ENCODE data around the gene TECPR1. TPM values are rescaled to one million over a fixed set of nuclear protein-coding genes. Genes with fewer than 3 reads are reported as not detected.
A peak's percentile ranks its signal among the peaks of the same experiment; 100 is the strongest.

Gene TECPR1
- total and polyA plus RNA-seq, 2 donors (not counting 1 experiment from before 2014, with no cell fraction given), result 3.7 to 39.0 TPM

DNA sequence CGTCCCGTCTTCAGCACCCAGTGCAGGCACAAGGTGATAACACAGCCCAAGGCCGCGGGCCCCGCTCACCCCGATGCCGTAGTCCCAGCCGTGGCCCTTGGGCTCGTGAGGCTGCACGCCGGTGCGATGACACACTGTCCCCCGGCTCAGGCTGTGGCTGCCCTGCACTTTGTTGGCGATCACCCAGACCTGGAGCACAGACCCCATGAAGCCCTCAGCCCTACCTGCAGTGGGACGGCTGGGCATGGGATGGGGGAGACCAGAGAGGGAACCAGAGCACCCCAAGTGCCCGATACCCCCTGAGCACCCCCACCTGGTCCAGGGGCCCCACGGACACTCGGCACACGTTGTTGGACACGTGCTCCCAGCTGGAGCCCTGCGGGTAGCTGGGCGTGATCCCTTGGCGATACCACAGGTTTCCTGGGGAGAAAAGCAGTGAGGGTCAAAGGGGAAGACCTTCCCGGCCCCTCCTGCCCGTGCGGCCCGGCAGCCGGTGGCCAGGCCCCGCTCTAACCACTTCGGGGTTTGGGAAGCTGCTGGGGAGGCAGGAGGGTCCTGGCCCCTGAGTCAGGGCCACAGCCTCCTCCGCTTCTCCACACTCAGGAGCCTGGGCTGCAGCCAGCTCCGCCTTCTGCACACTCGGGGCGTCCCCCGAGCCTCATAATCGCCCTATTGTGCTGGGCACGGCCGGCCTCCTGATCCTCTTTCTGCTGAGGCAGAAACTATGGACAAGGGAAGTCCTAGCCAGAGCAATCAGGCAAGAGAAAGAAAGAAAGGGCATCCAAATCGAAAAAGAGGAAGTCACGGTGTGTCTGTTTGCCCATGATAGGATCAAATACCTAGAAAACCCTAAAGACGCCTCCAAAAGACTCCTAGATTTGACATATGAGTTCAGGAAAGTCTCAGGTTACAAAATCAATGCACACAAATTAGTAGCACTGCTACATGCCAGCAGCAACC, 34.1 kb downstream of the TECPR1 start:
- Histone ChIP-seq H3K27ac (ENCODE audit: insufficient read depth, low read length) (no peak overlapping the region), H3K79me2 (ENCODE audit: control insufficient read depth, insufficient read depth, low read length) (no peaks in the 10 kb centered on the region), H3K4me1 (ENCODE audit: control insufficient read depth, extremely low read depth, insufficient read depth, low read length) (no peaks in the 10 kb centered on the region), H2AFZ (ENCODE audit: low read length) (no peak overlapping the region), H3K4me3 (replicated peaks in 1 of 4; ENCODE audit: control extremely low read depth in 1 of 4, insufficient read depth in 1 of 4, low read depth in 3 of 4, low read length in 4 of 4) (no peak overlapping the region), H3K9ac (ENCODE audit: insufficient read depth, low read length) (no peak overlapping the region), H3K27me3 (ENCODE audit: control insufficient read depth, insufficient read depth, low read length) (no peaks in the 10 kb centered on the region), H3K36me3 (ENCODE audit: control insufficient read depth, insufficient read depth, low read length) (peaks cover 5% of the 10 kb centered on the region), H3K9me3 (ENCODE audit: control insufficient read depth, insufficient read depth, low read depth, low read length) (no peaks in the 10 kb centered on the region), H3K4me2 (ENCODE audit: extremely low read depth, insufficient read depth, low read length) (no peak overlapping the region), H4K20me1 (ENCODE audit: control insufficient read depth, extremely low read depth, insufficient read depth, low read length) (no peaks in the 10 kb centered on the region)
- no peak for TF ChIP-seq EZH2 (IDR thresholded peaks at IDR 0.05; ENCODE audit: low read length, missing control alignments)
- TF ChIP-seq, protein P1, sequence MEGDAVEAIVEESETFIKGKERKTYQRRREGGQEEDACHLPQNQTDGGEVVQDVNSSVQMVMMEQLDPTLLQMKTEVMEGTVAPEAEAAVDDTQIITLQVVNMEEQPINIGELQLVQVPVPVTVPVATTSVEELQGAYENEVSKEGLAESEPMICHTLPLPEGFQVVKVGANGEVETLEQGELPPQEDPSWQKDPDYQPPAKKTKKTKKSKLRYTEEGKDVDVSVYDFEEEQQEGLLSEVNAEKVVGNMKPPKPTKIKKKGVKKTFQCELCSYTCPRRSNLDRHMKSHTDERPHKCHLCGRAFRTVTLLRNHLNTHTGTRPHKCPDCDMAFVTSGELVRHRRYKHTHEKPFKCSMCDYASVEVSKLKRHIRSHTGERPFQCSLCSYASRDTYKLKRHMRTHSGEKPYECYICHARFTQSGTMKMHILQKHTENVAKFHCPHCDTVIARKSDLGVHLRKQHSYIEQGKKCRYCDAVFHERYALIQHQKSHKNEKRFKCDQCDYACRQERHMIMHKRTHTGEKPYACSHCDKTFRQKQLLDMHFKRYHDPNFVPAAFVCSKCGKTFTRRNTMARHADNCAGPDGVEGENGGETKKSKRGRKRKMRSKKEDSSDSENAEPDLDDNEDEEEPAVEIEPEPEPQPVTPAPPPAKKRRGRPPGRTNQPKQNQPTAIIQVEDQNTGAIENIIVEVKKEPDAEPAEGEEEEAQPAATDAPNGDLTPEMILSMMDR (conservative IDR thresholded peaks at IDR 0.05 in 1 of 2, IDR thresholded peaks at IDR 0.05 in 1 of 2; ENCODE audit: low read depth in 1 of 2, low read length in 2 of 2), result no peak
- peak in 1 of 2 donors; percentile 7 for DNase-seq (ENCODE audit: low read depth in 2 of 2)

DNA sequence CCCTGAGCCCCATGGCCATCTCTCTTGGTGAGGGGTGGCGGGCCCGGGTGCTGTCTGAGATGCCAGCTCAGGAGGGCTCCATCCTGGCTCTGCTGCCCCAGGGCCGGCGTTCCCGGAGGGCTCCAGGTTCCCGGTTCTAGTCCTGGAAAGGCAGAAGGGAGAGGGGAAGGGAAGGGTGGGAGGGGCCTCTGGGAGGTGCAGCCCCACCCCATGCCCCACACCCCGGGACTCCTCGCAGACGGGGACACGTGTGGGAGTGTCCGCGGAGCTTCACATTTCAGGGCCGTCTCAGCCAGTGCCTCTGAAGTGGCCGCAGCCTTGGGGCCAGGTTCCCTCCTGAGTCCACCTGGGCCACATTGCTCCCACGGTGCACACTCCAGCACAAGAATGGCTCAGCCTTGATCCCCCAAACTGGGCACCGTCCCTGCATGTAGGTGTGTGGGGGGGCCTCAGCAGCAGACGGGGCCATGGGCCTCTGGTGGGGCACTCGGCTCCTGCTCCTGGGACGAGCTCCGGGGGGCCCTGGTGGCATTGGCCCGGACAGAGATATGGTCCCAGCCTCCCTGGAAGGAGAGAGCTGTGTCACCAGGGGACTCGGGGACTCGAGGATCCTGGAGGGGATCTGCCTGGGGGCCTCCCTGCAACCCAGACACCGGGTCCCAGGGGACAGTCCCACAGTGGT, 35.0 kb downstream of the TECPR1 start:
- Histone ChIP-seq H3K9ac (ENCODE audit: insufficient read depth, low read length) (no peak overlapping the region), H3K79me2 (ENCODE audit: control insufficient read depth, insufficient read depth, low read length) (no peaks in the 10 kb centered on the region), H3K4me3 (replicated peaks in 1 of 4; ENCODE audit: control extremely low read depth in 1 of 4, insufficient read depth in 1 of 4, low read depth in 3 of 4, low read length in 4 of 4) (no peak overlapping the region), H3K27ac (ENCODE audit: insufficient read depth, low read length) (no peak overlapping the region), H3K27me3 (ENCODE audit: control insufficient read depth, insufficient read depth, low read length) (no peaks in the 10 kb centered on the region), H4K20me1 (ENCODE audit: control insufficient read depth, extremely low read depth, insufficient read depth, low read length) (no peaks in the 10 kb centered on the region), H3K4me1 (ENCODE audit: control insufficient read depth, extremely low read depth, insufficient read depth, low read length) (no peaks in the 10 kb centered on the region), H3K36me3 (ENCODE audit: control insufficient read depth, insufficient read depth, low read length) (peaks cover 5% of the 10 kb centered on the region), H2AFZ (ENCODE audit: low read length) (no peak overlapping the region), H3K4me2 (ENCODE audit: extremely low read depth, insufficient read depth, low read length) (no peak overlapping the region), H3K9me3 (ENCODE audit: control insufficient read depth, insufficient read depth, low read depth, low read length) (no peaks in the 10 kb centered on the region)
- no peak for DNase-seq (ENCODE audit: low read depth in 2 of 2)
- TF ChIP-seq EZH2 (IDR thresholded peaks at IDR 0.05; ENCODE audit: low read length, missing control alignments), result no peak
- TF ChIP-seq, protein P1 (conservative IDR thresholded peaks at IDR 0.05 in 1 of 2, IDR thresholded peaks at IDR 0.05 in 1 of 2; ENCODE audit: low read depth in 1 of 2, low read length in 2 of 2), result no peak
